Measurements from ENCODE around the gene OR8K1. TPM values are rescaled to one million over a fixed set of nuclear protein-coding genes. Genes with fewer than 3 reads are reported as not detected.

OR8K1 gene
- total RNA-seq, 4 donors from 2014 or later, result not detected

- intact Hi-C loops (cut with DNase I), result no loop called here
- WGBS, result 84% methylated on average over 3 of the region's 3 CpGs
- no peaks in the 10 kb centered on the region for H3K36me3 ChIP-seq
- H3K9me3 ChIP-seq, result no peaks in the 10 kb centered on the region
- TF ChIP-seq POLR2A (IDR thresholded peaks at IDR 0.05; ENCODE audit: low read depth), result no peak
- no peak for TF ChIP-seq CTCF (IDR thresholded peaks at IDR 0.05)
- no peak for TF ChIP-seq POLR2AphosphoS5 (IDR thresholded peaks at IDR 0.05)
- TF ChIP-seq EP300 (IDR thresholded peaks at IDR 0.05), result no peak
- H3K4me1 ChIP-seq, result no peaks in the 10 kb centered on the region
- H3K27ac ChIP-seq (replicated peaks in 1 of 4), result no peak overlapping the region
- no peaks in the 10 kb centered on the region for H3K27me3 ChIP-seq
- no peak overlapping the region for H3K4me3 ChIP-seq
- no peak for DNase-seq (ENCODE audit: extremely low spot score)
Observed at GRCh38 chr11:56394381-56394780, 48.5 kb downstream of the OR8K1 start.

GRCh38 chr11:56396047-56396446, 50.2 kb downstream of the OR8K1 start:
- no peak for DNase-seq (ENCODE audit: extremely low spot score)
- WGBS, result 54% methylated on average over 3 of the region's 3 CpGs
- Histone ChIP-seq H3K4me3 (no peak overlapping the region), H3K27ac (replicated peaks in 1 of 4) (no peak overlapping the region), H3K36me3 (no peaks in the 10 kb centered on the region), H3K4me1 (no peaks in the 10 kb centered on the region), H3K9me3 (no peaks in the 10 kb centered on the region), H3K27me3 (no peaks in the 10 kb centered on the region)
- intact Hi-C loops (cut with DNase I), result no loop called here
- TF ChIP-seq CTCF (IDR thresholded peaks at IDR 0.05) (no peak), POLR2A (IDR thresholded peaks at IDR 0.05; ENCODE audit: low read depth) (no peak), POLR2AphosphoS5 (IDR thresholded peaks at IDR 0.05) (no peak)

Other genes with a start within 250 kb of the OR8K1 start
- gene OR8H2, start 242.4 kb upstream of the OR8K1 start, total RNA-seq, result not detected
- gene OR8H3, start 223.7 kb upstream of the OR8K1 start, total RNA-seq, result not detected
- not detected for gene OR8J3, start 205.8 kb upstream of the OR8K1 start, total RNA-seq
- not detected for gene OR8K5, start 185.7 kb upstream of the OR8K1 start, total RNA-seq
- not detected for gene OR5J2, start 169.4 kb upstream of the OR8K1 start, total RNA-seq
- not detected for gene OR5T2, start 111.8 kb upstream of the OR8K1 start, total RNA-seq
- gene OR5T3, start 93.8 kb upstream of the OR8K1 start, total RNA-seq, result not detected
- gene OR5T1, start 71.9 kb upstream of the OR8K1 start, total RNA-seq, result not detected
- not detected for gene OR8H1, start 53.8 kb upstream of the OR8K1 start, total RNA-seq
- gene OR8K3, start 30.9 kb upstream of the OR8K1 start, total RNA-seq, result not detected
- not detected for gene OR8J1, start 8.3 kb downstream of the OR8K1 start, total RNA-seq
- not detected for gene OR8U1, start 29.6 kb downstream of the OR8K1 start, total RNA-seq
- gene OR5AL1, start 66.7 kb downstream of the OR8K1 start, total RNA-seq, result not detected
- not detected for gene OR5M3, start 127.3 kb downstream of the OR8K1 start, total RNA-seq
- gene OR5M8, start 145.3 kb downstream of the OR8K1 start, total RNA-seq, result not detected
- gene OR5M11, start 197.2 kb downstream of the OR8K1 start, total RNA-seq, result not detected
- gene OR5M10, start 231.7 kb downstream of the OR8K1 start, total RNA-seq, result not detected

Data from esophagus muscularis mucosa (tissue), 4 donors.